ENCODE data around the gene TMEM273. TPM values are rescaled to one million over a fixed set of nuclear protein-coding genes. Genes with fewer than 3 reads are reported as not detected.

The TMEM273 gene
- total and polyA plus RNA-seq, 10 of the 15 experiments (the other 5 are each of a cell fraction or from before 2014, with no cell fraction given), result 10.3 to 46.3 (median 26.4) TPM

GRCh38 chr10:49167425-49168170 is 20.6 kb downstream of the TMEM273 start:
- no peak overlapping the region for H3K27ac ChIP-seq (ENCODE audit: control insufficient read depth, insufficient read depth)
- no peaks in the 10 kb centered on the region for H3K9me3 ChIP-seq (replicated peaks; ENCODE audit: control insufficient read depth, insufficient read depth, low read length)
- H3K36me3 ChIP-seq (ENCODE audit: control insufficient read depth in 2 of 2, insufficient read depth in 2 of 2, low read length in 1 of 2), result peaks cover 0 to 4% of the 10 kb centered on the region in 2 experiments; a peak in 2 of 4 replicates
- ChIA-PET CTCF (interaction anchor here (0.7 to 2.2 kb wide), 4 partner anchors 12 to 510 kb away, joined by 3 to 6 read pairs (median 4); no protein-coding TSS in a partner anchor), RAD21 (ENCODE audit: unreplicated experiment) (no interaction called here), POLR2A (no interaction called here), SMC1A (ENCODE audit: uncharacterized antibody, unreplicated experiment) (no interaction called here)
- no peaks in the 10 kb centered on the region for H3K79me2 ChIP-seq (ENCODE audit: control insufficient read depth, insufficient read depth, low read length)
- in situ Hi-C loops (cut with MboI), result no loop called here
- peaks cover 12% of the 10 kb centered on the region for H3K4me1 ChIP-seq (ENCODE audit: control insufficient read depth, insufficient read depth, low read length)
- H3K9ac ChIP-seq (ENCODE audit: control insufficient read depth, insufficient read depth, low read length), result no peak overlapping the region
- no peak for DNase-seq (ENCODE audit: low read depth, low spot score)
- no peaks in the 10 kb centered on the region; the same call in 1 of the 2 replicates for H4K20me1 ChIP-seq (ENCODE audit: control insufficient read depth, insufficient read depth)
- BruUV-seq (replicated peaks), result no TSS peak
- intact Hi-C loops (cut with micrococcal nuclease; ENCODE audit: unreplicated experiment), result no loop called here
- TF ChIP-seq TCF3 (IDR thresholded peaks at IDR 0.05; ENCODE audit: borderline replicate concordance, insufficient read depth, low read depth, low read length), result no peak
- no peak for TF ChIP-seq KLF5 (IDR thresholded peaks at IDR 0.05; ENCODE audit: partially characterized antibody)
- TF ChIP-seq HDGF (IDR thresholded peaks at IDR 0.05), result no peak
- no peak for TF ChIP-seq ETV6 (conservative IDR thresholded peaks at IDR 0.05 in 1 of 2, IDR thresholded peaks at IDR 0.05 in 1 of 2; ENCODE audit: borderline replicate concordance in 1 of 2, low read depth in 1 of 2)
- no peak for TF ChIP-seq MYC (IDR thresholded peaks at IDR 0.05; ENCODE audit: insufficient read depth, insufficient read length, insufficient replicate concordance, low read length, severe bottlenecking)
- no peak for TF ChIP-seq RCOR1 (conservative IDR thresholded peaks at IDR 0.05; ENCODE audit: low read depth, low read length)
- no peak for TF ChIP-seq MEF2A (IDR thresholded peaks at IDR 0.05; ENCODE audit: insufficient read depth, low read depth, low read length)
- TF ChIP-seq, protein P1, sequence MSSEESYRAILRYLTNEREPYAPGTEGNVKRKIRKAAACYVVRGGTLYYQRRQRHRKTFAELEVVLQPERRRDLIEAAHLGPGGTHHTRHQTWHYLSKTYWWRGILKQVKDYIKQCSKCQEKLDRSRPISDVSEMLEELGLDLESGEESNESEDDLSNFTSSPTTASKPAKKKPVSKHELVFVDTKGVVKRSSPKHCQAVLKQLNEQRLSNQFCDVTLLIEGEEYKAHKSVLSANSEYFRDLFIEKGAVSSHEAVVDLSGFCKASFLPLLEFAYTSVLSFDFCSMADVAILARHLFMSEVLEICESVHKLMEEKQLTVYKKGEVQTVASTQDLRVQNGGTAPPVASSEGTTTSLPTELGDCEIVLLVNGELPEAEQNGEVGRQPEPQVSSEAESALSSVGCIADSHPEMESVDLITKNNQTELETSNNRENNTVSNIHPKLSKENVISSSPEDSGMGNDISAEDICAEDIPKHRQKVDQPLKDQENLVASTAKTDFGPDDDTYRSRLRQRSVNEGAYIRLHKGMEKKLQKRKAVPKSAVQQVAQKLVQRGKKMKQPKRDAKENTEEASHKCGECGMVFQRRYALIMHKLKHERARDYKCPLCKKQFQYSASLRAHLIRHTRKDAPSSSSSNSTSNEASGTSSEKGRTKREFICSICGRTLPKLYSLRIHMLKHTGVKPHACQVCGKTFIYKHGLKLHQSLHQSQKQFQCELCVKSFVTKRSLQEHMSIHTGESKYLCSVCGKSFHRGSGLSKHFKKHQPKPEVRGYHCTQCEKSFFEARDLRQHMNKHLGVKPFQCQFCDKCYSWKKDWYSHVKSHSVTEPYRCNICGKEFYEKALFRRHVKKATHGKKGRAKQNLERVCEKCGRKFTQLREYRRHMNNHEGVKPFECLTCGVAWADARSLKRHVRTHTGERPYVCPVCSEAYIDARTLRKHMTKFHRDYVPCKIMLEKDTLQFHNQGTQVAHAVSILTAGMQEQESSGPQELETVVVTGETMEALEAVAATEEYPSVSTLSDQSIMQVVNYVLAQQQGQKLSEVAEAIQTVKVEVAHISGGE (CRISPR knock-in tag; IDR thresholded peaks at IDR 0.05), result no peak
- no peak for TF ChIP-seq ZBED1 (IDR thresholded peaks at IDR 0.05; ENCODE audit: borderline replicate concordance)
- TF ChIP-seq PML (IDR thresholded peaks at IDR 0.05; ENCODE audit: low read length), result no peak
- TF ChIP-seq TAF1 (IDR thresholded peaks at IDR 0.05; ENCODE audit: borderline replicate concordance, low read depth, low read length), result no peak
- H2AFZ ChIP-seq (ENCODE audit: control insufficient read depth, low read depth, low read length), result no peak overlapping the region
- H3K27me3 ChIP-seq (replicated peaks in 1 of 2; ENCODE audit: control insufficient read depth in 2 of 2, insufficient read depth in 2 of 2, low read length in 1 of 2), result no peaks in the 10 kb centered on the region
- H3K4me2 ChIP-seq (ENCODE audit: control insufficient read depth, insufficient read depth), result no peak overlapping the region
- H3K4me3 ChIP-seq, result no peak overlapping the region
- no peak for ATAC-seq
- FAIRE-seq, result no peak
- 80% methylated on average over 12 of the region's 12 CpGs for WGBS (ENCODE audit: insufficient coverage, insufficient replicate concordance, low lambda C conversion rate, missing lambda C conversion rate)

Measured in GM12878 (cell line).